Putamen (tissue), 1 donor: ENCODE results near the gene ISOC2.
"Not testable (repeated sequence)": the region's sequence is repeated elsewhere in the genome, so short reads cannot be mapped to it uniquely, and the experiment has no call there.

Source experiments
- DNase-seq: peaks from one replicate; pipeline ENCODE4 v3.0.0-alpha.2; 2016; ENCODE audit warnings: low spot score

ISOC2 gene

GRCh38 chr19:55440411-55441105 lies 20.9 kb downstream of the ISOC2 start:
- no peak for DNase-seq

- no peak for DNase-seq
Observed at GRCh38 chr19:55439052-55439451, 22.4 kb downstream of the ISOC2 start.

GRCh38 chr19:55437410-55437809 lies 24.0 kb downstream of the ISOC2 start:
- DNase-seq: no peak

GRCh38 chr19:55436847-55437246 lies 24.6 kb downstream of the ISOC2 start:
- DNase-seq: no peak

GRCh38 chr19:55435020-55435419 lies 26.4 kb downstream of the ISOC2 start:
- DNase-seq: no peak

- no peak for DNase-seq
Observed at GRCh38 chr19:55434356-55434919, 27.0 kb downstream of the ISOC2 start.

GRCh38 chr19:55433292-55433691 lies 28.1 kb downstream of the ISOC2 start:
- DNase-seq: no peak

- no peak for DNase-seq
Observed at GRCh38 chr19:55432241-55432959, 29.0 kb downstream of the ISOC2 start.

- no peak for DNase-seq
Observed at GRCh38 chr19:55431183-55431582, 30.3 kb downstream of the ISOC2 start.

GRCh38 chr19:55426042-55426441 lies 35.4 kb downstream of the ISOC2 start:
- peak; percentile 94 for DNase-seq

GRCh38 chr19:55424518-55424917 lies 36.9 kb downstream of the ISOC2 start:
- DNase-seq: no peak

- DNase-seq: peak; percentile 74
Observed at GRCh38 chr19:55423225-55424005, 38.0 kb downstream of the ISOC2 start.

- DNase-seq: not testable (repeated sequence)
Observed at GRCh38 chr19:55421281-55421680, 40.2 kb downstream of the ISOC2 start.

- DNase-seq: no peak
Observed at GRCh38 chr19:55419624-55420236, 41.7 kb downstream of the ISOC2 start.

GRCh38 chr19:55419103-55419502 lies 42.3 kb downstream of the ISOC2 start:
- DNase-seq: no peak

- DNase-seq: peak; percentile 80
Observed at GRCh38 chr19:55418185-55418584, 43.3 kb downstream of the ISOC2 start.

GRCh38 chr19:55410168-55410567 lies 51.3 kb downstream of the ISOC2 start:
- DNase-seq: no peak

- not testable (repeated sequence) for DNase-seq
Observed at GRCh38 chr19:55409179-55409578, 52.3 kb downstream of the ISOC2 start.

GRCh38 chr19:55408533-55408872 lies 52.9 kb downstream of the ISOC2 start:
- no peak for DNase-seq

- DNase-seq: peak; percentile 99
Observed at GRCh38 chr19:55407800-55408532, 53.5 kb downstream of the ISOC2 start.

- not testable (repeated sequence) for DNase-seq
Observed at GRCh38 chr19:55407550-55407799, 54.0 kb downstream of the ISOC2 start, which contains the start of gene UBE2S. Gene UBE2S (minus strand): TSS chr19:55407788. CDS start chr19:55407589, 199 bp downstream.
